NT2/D1 (cell line): ENCODE measurements around the gene SERPINA3.

ENCODE experiments used
- DNase-seq: peaks from one replicate; pipeline ENCODE4 v3.0.0-alpha.2; 2011; ENCODE audit warnings: low read depth, low spot score
- H3K27me3 ChIP-seq: 2 replicates; pipeline ENCODE4 v1.6.0; 2011; ENCODE audit warnings: mild to moderate bottlenecking; ENCODE audit not compliant: insufficient read length, insufficient read depth
- H3K36me3 ChIP-seq: 2 replicates; pipeline ENCODE4 v1.6.1; 2011; ENCODE audit warnings: mild to moderate bottlenecking, low read length, mixed read lengths; ENCODE audit not compliant: insufficient read depth, insufficient read length
- H3K4me1 ChIP-seq: 2 replicates; pipeline ENCODE4 v1.5.1; 2011; ENCODE audit not compliant: insufficient read depth, insufficient read length
- H3K4me3 ChIP-seq: 2 replicates; pipeline ENCODE4 v1.5.1; 2011; ENCODE audit warnings: low read depth; ENCODE audit not compliant: insufficient read length
- H3K9ac ChIP-seq: 2 replicates; pipeline ENCODE4 v1.6.0; 2011; ENCODE audit warnings: low read depth; ENCODE audit not compliant: insufficient read length
- H3K9me3 ChIP-seq: 2 replicates; pipeline ENCODE4 v1.5.1; 2011; ENCODE audit warnings: mild to moderate bottlenecking, low read length; ENCODE audit not compliant: insufficient read depth
- SUZ12 ChIP-seq: IDR thresholded peaks from 2 replicates; pipeline ENCODE4 v1.6.1; 2011; ENCODE audit not compliant: insufficient read length, insufficient read depth; ENCODE audit errors: extremely low read depth
- YY1 ChIP-seq: IDR thresholded peaks from 2 replicates; pipeline ENCODE4 v1.6.1; 2011; ENCODE audit not compliant: insufficient read length, insufficient read depth
- ZNF274 ChIP-seq: IDR thresholded peaks from 2 replicates; pipeline ENCODE4 v1.6.1; 2011; ENCODE audit warnings: mild to moderate bottlenecking, low read depth, low read length

The SERPINA3 gene

DNA sequence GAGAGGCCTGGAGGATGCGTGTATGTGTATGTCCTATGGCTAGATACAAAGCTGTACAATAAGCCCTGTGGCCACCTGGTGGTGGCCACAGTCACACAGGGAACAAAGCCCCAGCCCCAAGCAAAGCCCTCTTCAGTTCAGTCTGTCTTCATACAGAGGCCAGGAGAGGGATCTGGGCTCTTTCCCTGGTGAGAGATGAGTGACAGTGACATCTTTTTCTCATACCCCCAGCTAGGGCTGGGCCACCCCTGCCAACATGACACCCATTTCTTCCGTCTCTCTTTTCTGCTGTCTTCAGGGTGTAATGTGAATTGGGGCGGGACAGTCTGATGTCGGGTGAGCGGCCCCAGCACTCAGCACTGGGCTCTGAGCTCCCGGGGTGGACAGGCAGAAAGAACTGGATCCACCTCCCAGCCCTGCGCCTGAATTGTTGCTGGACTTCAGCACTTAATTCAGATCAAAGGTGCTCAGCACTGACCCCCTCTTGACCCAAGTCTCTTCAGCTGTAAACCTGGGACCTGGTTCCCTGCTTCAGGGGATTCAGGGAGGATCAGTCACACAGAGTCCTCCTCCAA is 59.8 kb downstream of the SERPINA3 start:
- H3K27me3 ChIP-seq = no peaks in the 10 kb centered on the region
- no peak overlapping the region for H3K4me3 ChIP-seq
- DNase-seq = no peak
- no peaks in the 10 kb centered on the region for H3K36me3 ChIP-seq
- no peaks in the 10 kb centered on the region for H3K4me1 ChIP-seq
- H3K9ac ChIP-seq = no peak overlapping the region
- no peak for TF ChIP-seq ZNF274
- no peak for TF ChIP-seq SUZ12
- no peak for TF ChIP-seq YY1
- H3K9me3 ChIP-seq = no peaks in the 10 kb centered on the region

DNA sequence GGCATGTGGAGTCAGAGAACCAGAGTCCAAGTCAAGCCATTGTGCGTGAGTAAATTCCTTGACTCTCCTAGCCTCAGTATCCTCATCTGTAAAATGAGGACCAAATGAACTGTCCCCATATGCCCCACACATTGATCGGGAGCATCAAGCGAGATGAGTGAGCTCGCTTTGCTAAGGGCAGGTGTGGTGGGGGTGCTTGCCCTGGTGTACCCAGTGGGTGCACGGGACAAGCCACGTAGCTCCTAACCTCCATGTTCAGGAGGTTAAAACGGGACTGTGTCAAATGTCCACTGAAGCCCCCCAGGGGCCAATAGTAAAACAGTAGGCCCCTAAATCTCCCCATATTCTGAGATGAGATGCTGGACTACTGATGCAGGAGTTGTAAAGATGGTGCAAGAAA is 60.9 kb downstream of the SERPINA3 start:
- Histone ChIP-seq H3K36me3 (no peaks in the 10 kb centered on the region), H3K9ac (no peak overlapping the region), H3K27me3 (no peaks in the 10 kb centered on the region), H3K9me3 (no peaks in the 10 kb centered on the region), H3K4me1 (no peaks in the 10 kb centered on the region), H3K4me3 (no peak overlapping the region)
- DNase-seq = no peak
- no peak for TF ChIP-seq ZNF274
- no peak for TF ChIP-seq SUZ12
- no peak for TF ChIP-seq YY1
